ENCODE data around the gene RNU11.
A peak's percentile ranks its signal among the peaks of the same experiment; 100 is the strongest.
"Not testable (repeated sequence)": the region's sequence is repeated elsewhere in the genome, so short reads cannot be mapped to it uniquely, and the experiment has no call there.

RNU11 gene

DNA sequence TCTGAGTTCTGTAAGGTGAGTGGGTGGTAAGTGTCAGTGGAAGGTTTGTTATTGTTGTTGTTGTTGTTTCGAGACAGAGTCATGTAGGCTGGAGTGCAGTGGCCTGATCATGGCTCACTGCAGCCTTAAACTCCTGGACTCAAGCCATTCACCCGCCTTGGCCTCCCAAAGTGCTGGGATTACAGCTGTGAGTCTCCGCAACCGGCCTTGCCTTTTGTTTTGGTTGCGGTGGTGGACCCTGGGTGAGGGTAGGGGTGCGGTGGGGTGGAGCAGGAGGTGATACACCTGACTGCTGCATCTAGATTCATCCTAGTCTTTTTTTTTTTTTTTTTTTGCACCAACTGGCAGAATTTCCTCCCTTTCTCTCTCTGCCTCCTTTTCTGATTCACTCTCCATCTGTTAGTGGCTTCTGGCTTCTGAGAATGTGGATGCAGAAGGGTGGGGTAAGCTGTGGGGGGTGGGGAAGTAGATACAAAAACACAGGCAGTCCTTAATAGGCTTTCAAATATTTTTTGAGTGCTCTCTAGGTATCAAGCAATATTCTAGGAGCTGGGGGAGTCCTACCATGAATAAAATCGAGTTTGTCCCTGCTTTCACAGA lies 15.6 kb downstream of the RNU11 start:
- no peak for DNase-seq (ENCODE audit: low read depth in 2 of 2)

- no peak for DNase-seq (ENCODE audit: low read depth in 2 of 2)
These were observed 18.4 kb downstream of the RNU11 start for GRCh38 chr1:28666806-28667205.

GRCh38 chr1:28668191-28668955 lies 20.0 kb downstream of the RNU11 start, which contains the start of gene GMEB1:
GMEB1 (plus strand) TSS chr1:28668784; CDS start chr1:28683613, 14,829 bp downstream.
- peak; percentile 73 to 75 for DNase-seq (ENCODE audit: low read depth in 2 of 2)

DNA sequence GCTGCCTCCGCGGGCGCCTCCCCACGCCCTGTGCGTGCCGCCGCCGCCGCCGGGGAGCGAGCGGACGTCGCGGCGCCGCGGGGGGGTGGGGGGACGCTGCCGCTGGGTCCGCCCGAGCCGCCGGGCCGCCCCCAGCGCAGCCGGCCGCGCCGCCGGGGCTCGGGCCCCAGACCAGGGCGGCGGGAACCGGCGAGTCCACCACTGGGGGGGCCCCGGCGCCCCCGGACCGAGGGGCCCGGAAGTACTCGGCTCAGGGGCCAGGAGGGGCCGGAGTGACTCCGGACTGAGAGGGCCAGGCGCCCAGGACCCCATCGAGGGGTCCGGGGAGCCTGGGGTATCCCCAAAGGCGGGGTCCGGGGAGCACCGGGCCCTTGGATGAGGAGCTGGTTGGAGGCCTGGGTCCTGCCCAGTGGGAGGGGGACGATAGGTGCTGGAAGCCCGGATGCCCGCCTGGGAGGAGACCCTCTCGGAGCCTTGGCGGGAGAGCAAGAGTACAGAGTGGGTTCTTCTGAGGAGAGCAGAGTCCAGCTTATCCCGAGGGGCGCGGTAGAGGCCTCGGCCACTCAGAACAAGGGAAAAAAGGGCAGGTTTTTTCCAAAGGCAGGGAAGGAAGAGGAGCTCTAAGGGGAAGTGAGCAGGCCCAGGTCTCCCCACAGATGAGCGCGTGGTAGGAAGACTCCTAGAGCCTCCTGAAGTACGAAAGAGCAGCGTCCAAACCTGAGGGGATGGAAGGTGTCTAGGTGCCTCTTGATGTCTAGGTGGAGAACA lies 20.7 kb downstream of the RNU11 start:
- DNase-seq (ENCODE audit: low read depth in 2 of 2) = peak; percentile 19 to 58

DNA sequence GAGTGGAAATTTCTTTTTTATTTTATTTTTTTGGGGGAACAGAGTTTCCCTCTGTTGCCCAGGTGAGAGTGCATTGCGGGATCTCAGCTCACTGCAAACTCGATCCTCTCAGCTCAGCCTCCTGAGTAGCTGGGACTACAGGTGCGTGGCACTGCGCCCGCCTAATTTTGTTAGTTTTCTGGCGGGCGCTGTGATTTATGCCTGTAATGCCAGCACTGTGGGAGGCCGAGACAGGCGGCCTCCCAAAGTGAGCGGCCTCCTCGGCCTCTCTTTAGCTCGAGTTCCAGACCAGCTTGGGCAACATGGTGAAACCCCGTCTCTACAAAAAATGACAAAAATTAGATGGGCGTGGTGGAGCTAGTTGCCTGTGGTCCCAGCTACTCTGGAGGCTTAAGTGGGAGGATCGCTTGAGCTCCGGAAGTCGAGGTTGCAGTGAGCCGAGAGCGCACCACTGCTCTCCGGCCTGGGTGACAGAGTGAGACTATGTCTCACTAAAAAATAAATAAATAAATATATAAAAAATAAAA lies 22.9 kb downstream of the RNU11 start:
- no peak for DNase-seq (ENCODE audit: low read depth in 2 of 2)

DNA sequence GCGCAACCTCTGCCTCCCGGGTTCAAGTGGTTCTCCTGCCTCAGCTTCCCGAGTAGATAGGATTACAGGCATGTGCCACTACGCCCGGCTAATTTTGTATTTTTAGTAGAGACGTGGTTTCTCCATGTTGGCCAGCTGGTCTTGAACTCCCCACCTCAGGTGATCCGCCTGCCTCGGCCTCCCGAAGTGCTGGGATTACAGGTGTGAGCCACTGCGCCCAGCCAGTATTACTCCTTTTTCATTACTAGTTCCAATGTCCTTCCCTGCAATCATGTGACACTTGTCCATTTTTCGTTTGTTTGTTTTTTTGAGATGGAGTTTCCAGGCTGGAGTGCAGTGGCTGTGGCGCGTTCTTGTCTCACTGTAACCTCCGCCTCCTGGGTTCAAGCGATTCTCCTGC lies 24.6 kb downstream of the RNU11 start:
- DNase-seq (ENCODE audit: low read depth in 2 of 2) = not testable (repeated sequence)

DNA sequence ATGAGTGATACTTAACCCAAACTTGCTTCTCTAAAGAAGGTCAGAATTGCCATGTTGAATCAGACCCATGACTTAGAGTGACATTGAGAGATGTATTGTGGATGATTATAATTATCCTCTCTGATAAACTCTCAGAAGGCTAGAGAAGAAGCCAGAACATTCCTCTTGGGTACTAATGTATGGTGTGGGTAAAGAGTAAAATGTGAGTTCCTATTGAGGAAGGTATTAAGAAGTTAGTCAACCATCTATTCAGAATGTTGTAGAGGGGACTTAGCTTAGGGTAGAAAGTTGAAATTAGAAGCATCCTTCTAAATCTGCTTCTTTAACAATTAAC lies 27.5 kb downstream of the RNU11 start:
- DNase-seq (ENCODE audit: low read depth in 2 of 2) = no peak

- DNase-seq (ENCODE audit: low read depth in 2 of 2) = no peak
These were observed 31.8 kb downstream of the RNU11 start for GRCh38 chr1:28680151-28680550.

DNA sequence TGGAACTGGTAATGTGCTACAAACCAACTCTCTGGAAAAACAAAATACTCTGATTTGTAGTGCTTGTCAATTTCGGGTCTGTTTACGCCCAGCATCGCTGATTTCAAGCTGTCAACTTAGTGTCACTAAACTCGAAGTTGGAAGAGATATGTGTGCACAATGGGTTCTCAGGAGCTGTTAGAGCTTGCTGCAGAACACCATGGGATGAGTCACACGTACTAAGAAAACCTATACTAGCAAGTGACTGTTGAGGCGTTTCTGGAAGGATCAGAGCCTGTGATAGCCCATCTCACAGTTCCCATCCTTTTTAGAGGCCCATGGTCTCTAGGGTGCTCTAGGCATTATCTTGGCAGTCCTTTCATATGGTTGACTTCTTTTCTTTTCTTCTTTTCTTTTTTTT lies 34.4 kb downstream of the RNU11 start:
- no peak for DNase-seq (ENCODE audit: low read depth in 2 of 2)

DNA sequence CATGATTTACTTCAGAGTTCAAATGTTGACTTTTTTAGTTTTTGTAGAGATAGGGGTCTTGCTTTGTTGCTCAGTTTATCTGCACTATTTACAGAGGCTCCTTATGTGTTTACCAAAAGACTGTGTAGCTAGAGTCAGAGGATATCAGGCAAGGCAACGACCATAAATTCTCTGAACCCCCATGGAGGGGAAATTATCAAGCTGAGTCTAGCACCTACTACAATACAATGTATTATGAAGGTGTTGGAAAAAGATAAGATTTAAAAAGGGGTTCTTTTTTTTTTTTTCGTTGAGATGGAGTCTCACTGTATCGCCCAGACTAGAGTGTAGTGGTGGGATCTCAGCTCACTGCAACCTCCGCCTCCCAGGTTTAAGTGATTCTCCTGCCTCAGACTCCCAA lies 36.5 kb downstream of the RNU11 start:
- no peak for DNase-seq (ENCODE audit: low read depth in 2 of 2)

GRCh38 chr1:28691627-28692026 lies 43.2 kb downstream of the RNU11 start:
- not testable (repeated sequence) for DNase-seq (ENCODE audit: low read depth in 2 of 2)
